GM23248 (cell line): ENCODE data around the gene PRICKLE1. TPM values are rescaled to one million over a fixed set of nuclear protein-coding genes. Genes with fewer than 3 reads are reported as not detected.
A peak's percentile ranks its signal among the peaks of the same experiment; 100 is the strongest.

Source experiments
- DNase-seq: peaks from one replicate; pipeline ENCODE4 v3.0.0-alpha.2; 2015
- H2AFZ ChIP-seq: fragments of 200-600 bp; sonication (generic); 2 replicates; pipeline ENCODE4 v1.6.1; 2016; ENCODE audit warnings: antibody characterized with exemption
- H3F3A ChIP-seq: fragments of 200-600 bp; sonication (generic); 2 replicates; pipeline ENCODE4 v1.6.1; 2016; ENCODE audit warnings: mild to moderate bottlenecking, antibody characterized with exemption, mixed run types; ENCODE audit not compliant: insufficient read depth
- H3K27ac ChIP-seq: fragments of 200-600 bp; sonication (generic); 2 replicates; pipeline ENCODE4 v1.5.1; 2016; ENCODE audit warnings: mild to moderate bottlenecking
- H3K27me3 ChIP-seq: fragments of 200-600 bp; sonication (generic); replicated peaks from 2 replicates; pipeline ENCODE4 v1.6.1; 2016; ENCODE audit warnings: mild to moderate bottlenecking; ENCODE audit not compliant: insufficient read depth
- H3K36me3 ChIP-seq: fragments of 200-600 bp; sonication (generic); 2 replicates; pipeline ENCODE4 v1.6.1; 2016; ENCODE audit warnings: low read depth, mild to moderate bottlenecking
- H3K4me1 ChIP-seq: fragments of 200-600 bp; sonication (generic); 2 replicates; pipeline ENCODE4 v1.6.1; 2016; ENCODE audit warnings: mild to moderate bottlenecking; ENCODE audit not compliant: insufficient read depth
- H3K4me2 ChIP-seq: fragments of 200-600 bp; sonication (generic); one replicate; pipeline ENCODE4 v1.6.1; 2016; ENCODE audit warnings: mild to moderate bottlenecking; ENCODE audit not compliant: unreplicated experiment
- H3K4me3 ChIP-seq: fragments of 200-600 bp; sonication (generic); 2 replicates; pipeline ENCODE4 v1.5.1; 2016; ENCODE audit warnings: mild to moderate bottlenecking
- H3K79me2 ChIP-seq: fragments of 200-600 bp; sonication (generic); 2 replicates; pipeline ENCODE4 v1.6.1; 2016; ENCODE audit warnings: mild to moderate bottlenecking; ENCODE audit not compliant: insufficient read depth
- H3K9ac ChIP-seq: fragments of 200-600 bp; sonication (generic); 2 replicates; pipeline ENCODE4 v1.6.1; 2016; ENCODE audit warnings: mild to moderate bottlenecking
- H3K9me2 ChIP-seq: fragments of 200-600 bp; sonication (generic); 2 replicates; pipeline ENCODE4 v1.6.1; 2016; ENCODE audit warnings: mixed run types, mild to moderate bottlenecking, moderate library complexity; ENCODE audit not compliant: insufficient read depth
- H3K9me3 ChIP-seq: fragments of 200-600 bp; sonication (generic); one replicate; pipeline ENCODE4 v1.6.1; 2017; ENCODE audit warnings: low read depth
- H4K20me1 ChIP-seq: fragments of 200-600 bp; sonication (generic); 2 replicates; pipeline ENCODE4 v1.6.0; 2016; ENCODE audit not compliant: insufficient read depth
- EZH2 ChIP-seq: fragments of 200-600 bp; sonication (generic); IDR thresholded peaks from 2 replicates; pipeline ENCODE4 v1.6.1; 2018; ENCODE audit warnings: antibody characterized with exemption, mild to moderate bottlenecking; ENCODE audit not compliant: insufficient read depth, poor library complexity, severe bottlenecking
- EZH2phosphoT487 ChIP-seq: fragments of 200-600 bp; sonication (generic); IDR thresholded peaks from 2 replicates; pipeline ENCODE4 v1.6.1; 2018; ENCODE audit warnings: antibody characterized with exemption, moderate library complexity, mild to moderate bottlenecking, low read depth; ENCODE audit not compliant: insufficient read depth
- WGBS, 2 experiments: methylation state at CpG; one replicate each; pipeline ENCODE4 v1.1.6; 2015 to 2017; ENCODE audit warnings: low lambda C conversion rate in 2 of 2, low coverage in 1 of 2; ENCODE audit errors: missing lambda C conversion rate in 2 of 2; 5-methylcytosine and 5-hydroxymethylcytosine counted together
- in situ Hi-C: fragments of 300-500 bp; cut with MboI; formaldehyde crosslinking; loops from 2 replicates; pipeline ENCODE4 v1.15.0; 2020
- polyA plus RNA-seq: library from polyadenylated mRNA; unstranded; fragments of >200 nt; fragmentation: Nextera tagmentation; extraction: Ambion mirVana; gene quantifications from 2 replicates; pipeline ENCODE4 v1.2.1, GENCODE V29; 2016
- total RNA-seq: library from RNA; depleted of rRNA; stranded (reverse); fragments of >200 nt; shearing (Covaris generic); gene quantifications from 2 replicates; pipeline ENCODE4 v1.2.3, GENCODE V29; 2014

The PRICKLE1 gene
- total and polyA plus RNA-seq, 2 experiments from 2014 or later = 12.9 to 25.7 TPM

GRCh38 chr12:42603246-42603990 lies 13.9 kb upstream of the PRICKLE1 start:
- in situ Hi-C loops = no loop called here

GRCh38 chr12:42593874-42594273 lies 4.3 kb upstream of the PRICKLE1 start:
- Histone ChIP-seq H3K9ac (no peak overlapping the region), H3K79me2 (peaks cover 6% of the 10 kb centered on the region), H3K9me2 (no peaks in the 10 kb centered on the region), H3K4me2 (no peak overlapping the region), H3K4me3 (no peak overlapping the region), H3K27ac (no peak overlapping the region), H3K27me3 (no peaks in the 10 kb centered on the region), H3K36me3 (no peaks in the 10 kb centered on the region), H3K4me1 (peaks cover 6% of the 10 kb centered on the region; the same call in 1 of the 2 replicates), H4K20me1 (no peaks in the 10 kb centered on the region), H3F3A (no peaks in the 10 kb centered on the region), H3K9me3 (no peaks in the 10 kb centered on the region), H2AFZ (no peak overlapping the region)
- WGBS, 2 experiments = 58 to 65% methylated on average over 2 of the region's 2 CpGs
- in situ Hi-C loops = loop anchor here (5.0 kb wide), 1 partner anchor 683 kb away; no protein-coding TSS in a partner anchor
- no peak for TF ChIP-seq EZH2phosphoT487
- no peak for TF ChIP-seq EZH2
- DNase-seq = no peak

More at GRCh38 chr12:42603246-42603990, 13.9 kb upstream of the PRICKLE1 start:
- no peaks in the 10 kb centered on the region for H3K9me2 ChIP-seq
- no peaks in the 10 kb centered on the region for H3K79me2 ChIP-seq
- 56% methylated on average over 6 of the region's 6 CpGs for WGBS, 2 experiments
- H4K20me1 ChIP-seq = no peaks in the 10 kb centered on the region
- TF ChIP-seq EZH2 (no peak), EZH2phosphoT487 (no peak)
- DNase-seq = no peak
- H2AFZ ChIP-seq = no peak overlapping the region
- no peak overlapping the region for H3K4me3 ChIP-seq
- H3K27ac ChIP-seq = no peak overlapping the region
- no peaks in the 10 kb centered on the region for H3K27me3 ChIP-seq
- no peaks in the 10 kb centered on the region for H3K36me3 ChIP-seq
- H3K4me1 ChIP-seq = no peaks in the 10 kb centered on the region
- H3K9ac ChIP-seq = no peak overlapping the region
- no peaks in the 10 kb centered on the region for H3F3A ChIP-seq
- no peak overlapping the region for H3K4me2 ChIP-seq
- no peaks in the 10 kb centered on the region for H3K9me3 ChIP-seq

GRCh38 chr12:42590330-42590934 lies 886 bp upstream of the PRICKLE1 start:
- Histone ChIP-seq H3K27ac (no peak overlapping the region), H3K4me3 (peak overlapping the region; percentile 87), H3K9ac (peak overlapping the region; percentile 74), H3K27me3 (no peaks in the 10 kb centered on the region), H3K9me2 (no peaks in the 10 kb centered on the region), H3K36me3 (no peaks in the 10 kb centered on the region), H3K4me1 (peaks cover 28% of the 10 kb centered on the region), H3F3A (peaks cover 18% of the 10 kb centered on the region), H2AFZ (peak overlapping the region; percentile 89), H3K4me2 (peak overlapping the region; percentile 80), H4K20me1 (no peaks in the 10 kb centered on the region), H3K9me3 (no peaks in the 10 kb centered on the region), H3K79me2 (peaks cover 40% of the 10 kb centered on the region)
- 3% methylated on average over 25 of the region's 25 CpGs for WGBS, 2 experiments
- in situ Hi-C loops = loop anchor here (5.0 kb wide), 1 partner anchor 687 kb away; no protein-coding TSS in a partner anchor
- DNase-seq = peak; percentile 56
- TF ChIP-seq EZH2 = no peak
- no peak for TF ChIP-seq EZH2phosphoT487

GRCh38 chr12:42588524-42589464 lies 752 bp downstream of the PRICKLE1 start:
- no peak for TF ChIP-seq EZH2
- TF ChIP-seq EZH2phosphoT487 = no peak
- Histone ChIP-seq H3K9ac (peak overlapping the region; percentile 79), H3K79me2 (peaks cover 57% of the 10 kb centered on the region), H3K27me3 (no peaks in the 10 kb centered on the region), H3F3A (peaks cover 30% of the 10 kb centered on the region), H3K4me3 (peak overlapping the region; percentile 87), H4K20me1 (no peaks in the 10 kb centered on the region), H3K4me1 (peaks cover 42% of the 10 kb centered on the region), H3K9me3 (no peaks in the 10 kb centered on the region), H3K27ac (no peak overlapping the region; the same call in 1 of the 2 replicates), H2AFZ (peak overlapping the region; percentile 84), H3K9me2 (no peaks in the 10 kb centered on the region), H3K4me2 (peak overlapping the region; percentile 93), H3K36me3 (no peaks in the 10 kb centered on the region)
- in situ Hi-C loops = no loop called here
- 2% methylated on average over 48 to 50 of the region's 52 CpGs for WGBS, 2 experiments
- peak; percentile 71 for DNase-seq
